ENCODE measurements around the gene CHST8. TPM values are rescaled to one million over a fixed set of nuclear protein-coding genes. Genes with fewer than 3 reads are reported as not detected.

Gene CHST8
- total RNA-seq, 1 donor, result 0.84 TPM

- Histone ChIP-seq H3K4me1 (ENCODE audit: insufficient read depth, low read length) (no peaks in the 10 kb centered on the region), H3K27me3 (ENCODE audit: insufficient read depth, low read length) (no peaks in the 10 kb centered on the region), H3K4me3 (ENCODE audit: low read length) (no peak overlapping the region), H3K9me3 (ENCODE audit: low read depth, low read length) (no peaks in the 10 kb centered on the region)
These were observed 105.7 kb downstream of the CHST8 start for GRCh38 chr19:33727331-33727998.

GRCh38 chr19:33728141-33728540 lies 106.4 kb downstream of the CHST8 start:
- no peaks in the 10 kb centered on the region for H3K4me1 ChIP-seq (ENCODE audit: insufficient read depth, low read length)
- H3K9me3 ChIP-seq (ENCODE audit: low read depth, low read length), result no peaks in the 10 kb centered on the region
- H3K27me3 ChIP-seq (ENCODE audit: insufficient read depth, low read length), result no peaks in the 10 kb centered on the region
- H3K4me3 ChIP-seq (ENCODE audit: low read length), result no peak overlapping the region

GRCh38 chr19:33730858-33731607 lies 109.3 kb downstream of the CHST8 start:
- H3K9me3 ChIP-seq (ENCODE audit: low read depth, low read length), result no peaks in the 10 kb centered on the region
- H3K4me1 ChIP-seq (ENCODE audit: insufficient read depth, low read length), result no peaks in the 10 kb centered on the region
- H3K4me3 ChIP-seq (ENCODE audit: low read length), result no peak overlapping the region
- no peaks in the 10 kb centered on the region for H3K27me3 ChIP-seq (ENCODE audit: insufficient read depth, low read length)

- Histone ChIP-seq H3K27me3 (ENCODE audit: insufficient read depth, low read length) (no peaks in the 10 kb centered on the region), H3K4me3 (ENCODE audit: low read length) (no peak overlapping the region), H3K4me1 (ENCODE audit: insufficient read depth, low read length) (no peaks in the 10 kb centered on the region), H3K9me3 (ENCODE audit: low read depth, low read length) (no peaks in the 10 kb centered on the region)
These were observed 110.1 kb downstream of the CHST8 start for GRCh38 chr19:33731881-33732280.

GRCh38 chr19:33734913-33735312 lies 113.2 kb downstream of the CHST8 start:
- Histone ChIP-seq H3K4me3 (ENCODE audit: low read length) (no peak overlapping the region), H3K27me3 (ENCODE audit: insufficient read depth, low read length) (no peaks in the 10 kb centered on the region), H3K9me3 (ENCODE audit: low read depth, low read length) (no peaks in the 10 kb centered on the region), H3K4me1 (ENCODE audit: insufficient read depth, low read length) (no peaks in the 10 kb centered on the region)

- Histone ChIP-seq H3K27me3 (ENCODE audit: insufficient read depth, low read length) (no peaks in the 10 kb centered on the region), H3K4me1 (ENCODE audit: insufficient read depth, low read length) (no peaks in the 10 kb centered on the region), H3K4me3 (ENCODE audit: low read length) (no peak overlapping the region), H3K9me3 (ENCODE audit: low read depth, low read length) (no peaks in the 10 kb centered on the region)
These were observed 114.4 kb downstream of the CHST8 start for GRCh38 chr19:33736158-33736557.

- no peaks in the 10 kb centered on the region for H3K4me1 ChIP-seq (ENCODE audit: insufficient read depth, low read length)
- H3K27me3 ChIP-seq (ENCODE audit: insufficient read depth, low read length), result no peaks in the 10 kb centered on the region
- H3K4me3 ChIP-seq (ENCODE audit: low read length), result no peak overlapping the region
- no peaks in the 10 kb centered on the region for H3K9me3 ChIP-seq (ENCODE audit: low read depth, low read length)
These were observed 115.0 kb downstream of the CHST8 start for GRCh38 chr19:33736787-33737186.

- no peaks in the 10 kb centered on the region for H3K9me3 ChIP-seq (ENCODE audit: low read depth, low read length)
- no peak overlapping the region for H3K4me3 ChIP-seq (ENCODE audit: low read length)
- H3K27me3 ChIP-seq (ENCODE audit: insufficient read depth, low read length), result no peaks in the 10 kb centered on the region
- H3K4me1 ChIP-seq (ENCODE audit: insufficient read depth, low read length), result no peaks in the 10 kb centered on the region
These were observed 116.1 kb downstream of the CHST8 start for GRCh38 chr19:33737681-33738371.

- H3K4me3 ChIP-seq (ENCODE audit: low read length), result no peak overlapping the region
These were observed 119.2 kb downstream of the CHST8 start for GRCh38 chr19:33740811-33741396.

GRCh38 chr19:33745297-33745696 lies 123.5 kb downstream of the CHST8 start:
- Histone ChIP-seq H3K27me3 (ENCODE audit: insufficient read depth, low read length) (no peaks in the 10 kb centered on the region), H3K4me1 (ENCODE audit: insufficient read depth, low read length) (no peaks in the 10 kb centered on the region), H3K9me3 (ENCODE audit: low read depth, low read length) (no peaks in the 10 kb centered on the region), H3K4me3 (ENCODE audit: low read length) (no peak overlapping the region)

More at GRCh38 chr19:33740811-33741396, 119.2 kb downstream of the CHST8 start:
- Histone ChIP-seq H3K9me3 (ENCODE audit: low read depth, low read length) (no peaks in the 10 kb centered on the region), H3K4me1 (ENCODE audit: insufficient read depth, low read length) (no peaks in the 10 kb centered on the region), H3K27me3 (ENCODE audit: insufficient read depth, low read length) (no peaks in the 10 kb centered on the region)

- Histone ChIP-seq H3K4me1 (ENCODE audit: insufficient read depth, low read length) (no peaks in the 10 kb centered on the region), H3K9me3 (ENCODE audit: low read depth, low read length) (no peaks in the 10 kb centered on the region), H3K27me3 (ENCODE audit: insufficient read depth, low read length) (no peaks in the 10 kb centered on the region), H3K4me3 (ENCODE audit: low read length) (no peak overlapping the region)
These were observed 124.4 kb downstream of the CHST8 start for GRCh38 chr19:33746159-33746558.

GRCh38 chr19:33747273-33747672 lies 125.5 kb downstream of the CHST8 start:
- Histone ChIP-seq H3K9me3 (ENCODE audit: low read depth, low read length) (no peaks in the 10 kb centered on the region), H3K4me3 (ENCODE audit: low read length) (no peak overlapping the region), H3K27me3 (ENCODE audit: insufficient read depth, low read length) (no peaks in the 10 kb centered on the region), H3K4me1 (ENCODE audit: insufficient read depth, low read length) (no peaks in the 10 kb centered on the region)

GRCh38 chr19:33748231-33748630 lies 126.5 kb downstream of the CHST8 start:
- no peaks in the 10 kb centered on the region for H3K9me3 ChIP-seq (ENCODE audit: low read depth, low read length)
- no peaks in the 10 kb centered on the region for H3K27me3 ChIP-seq (ENCODE audit: insufficient read depth, low read length)
- H3K4me3 ChIP-seq (ENCODE audit: low read length), result no peak overlapping the region
- no peaks in the 10 kb centered on the region for H3K4me1 ChIP-seq (ENCODE audit: insufficient read depth, low read length)

GRCh38 chr19:33749016-33749415 lies 127.3 kb downstream of the CHST8 start:
- Histone ChIP-seq H3K9me3 (ENCODE audit: low read depth, low read length) (no peaks in the 10 kb centered on the region), H3K4me3 (ENCODE audit: low read length) (no peak overlapping the region), H3K4me1 (ENCODE audit: insufficient read depth, low read length) (no peaks in the 10 kb centered on the region), H3K27me3 (ENCODE audit: insufficient read depth, low read length) (no peaks in the 10 kb centered on the region)

- no peaks in the 10 kb centered on the region for H3K4me1 ChIP-seq (ENCODE audit: insufficient read depth, low read length)
These were observed 127.9 kb downstream of the CHST8 start for GRCh38 chr19:33749619-33750175.

More at GRCh38 chr19:33749619-33750175, 127.9 kb downstream of the CHST8 start:
- H3K9me3 ChIP-seq (ENCODE audit: low read depth, low read length), result no peaks in the 10 kb centered on the region
- H3K4me3 ChIP-seq (ENCODE audit: low read length), result no peak overlapping the region
- H3K27me3 ChIP-seq (ENCODE audit: insufficient read depth, low read length), result no peaks in the 10 kb centered on the region

Measured in mononuclear cell (primary cell).